HepG2 (cell line): ENCODE data around the gene PIGW. TPM values are rescaled to one million over a fixed set of nuclear protein-coding genes. Genes with fewer than 3 reads are reported as not detected.

Experiments used
- ATAD3A ChIP-seq: sonication (generic); formaldehyde crosslinking; IDR thresholded peaks from 2 replicates; pipeline ENCODE4 v1.4.0; 2020; ENCODE audit warnings: missing genetic modification reagents
- DBP ChIP-seq: sonication (generic); formaldehyde crosslinking; IDR thresholded peaks from 2 replicates; pipeline ENCODE4 v1.4.0; 2020; ENCODE audit warnings: missing genetic modification reagents; ENCODE audit errors: not compliant biosample characterization
- GMEB1 ChIP-seq: sonication (generic); formaldehyde crosslinking; IDR thresholded peaks from 2 replicates; pipeline ENCODE4 v1.5.1; 2020; ENCODE audit warnings: missing genetic modification reagents, mild to moderate bottlenecking, borderline replicate concordance
- HDAC2 ChIP-seq: sonication (generic); formaldehyde crosslinking; IDR thresholded peaks from 2 replicates; pipeline ENCODE4 v1.4.0; 2020; ENCODE audit warnings: missing genetic modification reagents
- IKZF1 ChIP-seq: fragments of 450-650 bp; IDR thresholded peaks from 2 replicates; pipeline ENCODE4 v1.7.1; 2016
- MAFF ChIP-seq: IDR thresholded peaks from 2 replicates; pipeline ENCODE4 v1.6.1; 2011; ENCODE audit warnings: low read depth, low read length, improper control_type of control experiment
- MYPOP ChIP-seq: sonication (generic); formaldehyde crosslinking; IDR thresholded peaks from 2 replicates; pipeline ENCODE4 v1.8.1; 2023; ENCODE audit warnings: mild to moderate bottlenecking, moderate library complexity, missing genetic modification reagents
- RARA ChIP-seq: IDR thresholded peaks from 2 replicates; pipeline ENCODE4 v1.6.1; 2016; ENCODE audit warnings: missing genetic modification reagents, missing compliant biosample characterization
- SRSF9 ChIP-seq: fragments of 200-400 bp; formaldehyde crosslinking; IDR thresholded peaks from 2 replicates; pipeline ENCODE4 v1.6.1; 2018; ENCODE audit warnings: borderline replicate concordance, mild to moderate bottlenecking, low read depth, low read length; ENCODE audit not compliant: insufficient read depth, poor library complexity, severe bottlenecking
- ZBTB7A ChIP-seq: sonication (generic); formaldehyde crosslinking; IDR thresholded peaks from 2 replicates; pipeline ENCODE4 v1.8.0; 2022; ENCODE audit warnings: mild to moderate bottlenecking, missing genetic modification reagents
- ZNF138 ChIP-seq: sonication (generic); formaldehyde crosslinking; IDR thresholded peaks from 2 replicates; pipeline ENCODE4 v1.5.0; 2020; ENCODE audit warnings: mild to moderate bottlenecking, low read depth, missing genetic modification reagents
- ZNF143 ChIP-seq: sonication (generic); formaldehyde crosslinking; IDR thresholded peaks from 2 replicates; pipeline ENCODE4 v1.4.0; 2020; ENCODE audit warnings: missing genetic modification reagents
- ZNF362 ChIP-seq: sonication (generic); formaldehyde crosslinking; IDR thresholded peaks from 2 replicates; pipeline ENCODE4 v1.4.0; 2020; ENCODE audit warnings: missing genetic modification reagents, mild to moderate bottlenecking, borderline replicate concordance
- ZNF407 ChIP-seq: sonication (generic); formaldehyde crosslinking; IDR thresholded peaks from one replicate; pipeline ENCODE4 v1.5.1; 2020; ENCODE audit warnings: mild to moderate bottlenecking, missing genetic modification reagents; ENCODE audit errors: not compliant biosample characterization
- ZNF556 ChIP-seq: sonication (generic); formaldehyde crosslinking; IDR thresholded peaks from 2 replicates; pipeline ENCODE4 v1.4.0; 2020; ENCODE audit warnings: mild to moderate bottlenecking, missing genetic modification reagents, borderline replicate concordance
- polyA plus RNA-seq, 8 experiments: library from polyadenylated mRNA; depleted of rRNA in 3 of 8; stranded (reverse) in 7 of 8; unstranded in 1 of 8; fragments of >200 nt; fragmentation: Illumina TruSeq in 4 of 8; extraction: Trizol in 4 of 8; gene quantifications; 2 replicates each; pipeline versions ENCODE4 v1.2.1 to v1.2.3, GENCODE V29; 2011 to 2016; ENCODE audit warnings: low read depth in 4 of 8, missing spikeins in 1 of 8, mixed read lengths in 1 of 8; ENCODE audit not compliant: insufficient read depth in 1 of 8
- total RNA-seq, 5 experiments: library from RNA; depleted of rRNA; stranded (reverse); fragments of >200 nt; fragmentation: Illumina TruSeq; extraction: Trizol; gene quantifications; 2 replicates each; pipeline ENCODE4 v1.2.3, GENCODE V29; 2016; ENCODE audit warnings: low read depth in 1 of 5

Gene PIGW
- total and polyA plus RNA-seq, 2 of the 13 experiments (the other 11 are each of a cell fraction or from before 2014, with no cell fraction given) = 9.0 to 24.0 TPM

- TF ChIP-seq ATAD3A (CRISPR knock-in tag) (no peak), IKZF1 (no peak), GMEB1 (CRISPR knock-in tag) (peak; percentile 89), ZNF143 (CRISPR knock-in tag) (0 out of 2 replicates have a peak, but pooled peaks have one; percentile 22), ZBTB7A (CRISPR knock-in tag) (no peak), MYPOP (CRISPR knock-in tag) (no peak; the same call in 1 of the 2 replicates), ZNF407 (CRISPR knock-in tag) (no peak), ZNF138 (CRISPR knock-in tag) (peak; percentile 89; the same call in 1 of the 2 replicates), RARA (CRISPR knock-in tag) (peak; percentile 8; the same call in 1 of the 2 replicates), ZNF362 (CRISPR knock-in tag) (peak; percentile 61; the same call in 1 of the 2 replicates), ZNF556 (peak; percentile 21; the same call in 1 of the 2 replicates), DBP (CRISPR knock-in tag) (no peak), SRSF9 (no peak), HDAC2 (CRISPR knock-in tag) (peak; percentile 50), MAFF (no peak)
Observed at GRCh38 chr17:36534840-36535668, at the start of gene PIGW, which contains the start of gene MYO19 (continued).
